Common myeloid progenitor, CD34-positive (primary cell): ENCODE measurements around the gene KIAA1958.
A peak's percentile ranks its signal among the peaks of the same experiment; 100 is the strongest.

Experiments
- CTCF ChIA-PET: fragments of 350-600 bp; sonication (Branson Sonifier 250); formaldehyde crosslinking; loops from one replicate; lab custom pipeline; 2021; ENCODE audit warnings: antibody characterized with exemption; lab: Charles Lee
- POLR2A ChIA-PET: fragments of 350-600 bp; sonication (Branson Sonifier 250); formaldehyde crosslinking; loops from one replicate; lab custom pipeline; 2021; ENCODE audit warnings: antibody characterized with exemption; lab: Charles Lee
- DNase-seq, 3 donors: peaks; one replicate each; pipeline versions ENCODE4 v3.0.0 to v3.0.0-alpha.2; 2013
- H3K27ac ChIP-seq, 2 experiments: 1 replicate in 1 of 2; 2 replicates in 1 of 2; pipeline ENCODE4 v1.7.0; 2013; ENCODE audit warnings: inconsistent platforms in 2 of 2, low read length in 2 of 2, mild to moderate bottlenecking in 2 of 2, low read depth in 1 of 2, moderate library complexity in 1 of 2; ENCODE audit not compliant: severe bottlenecking in 2 of 2, insufficient read depth in 1 of 2, poor library complexity in 1 of 2
- H3K27me3 ChIP-seq, 5 experiments: replicated peaks in 2 of 5; 1 replicate in 3 of 5; 2 replicates in 2 of 5; pipeline versions ENCODE4 v1.6.1 to v1.7.0; 2013; ENCODE audit warnings: low read length in 4 of 5, mild to moderate bottlenecking in 2 of 5, moderate library complexity in 2 of 5, inconsistent platforms in 1 of 5; ENCODE audit not compliant: insufficient read depth in 5 of 5, control insufficient read depth in 4 of 5
- H3K36me3 ChIP-seq, 4 experiments: 1 replicate in 2 of 4; 2 replicates in 2 of 4; pipeline versions ENCODE4 v1.6.1 to v1.7.0; 2013; ENCODE audit warnings: low read length in 3 of 4, control low read depth in 1 of 4, mild to moderate bottlenecking in 1 of 4; ENCODE audit not compliant: control insufficient read depth in 4 of 4, insufficient read depth in 4 of 4
- H3K4me1 ChIP-seq, 4 experiments: 1 replicate in 3 of 4; 2 replicates in 1 of 4; pipeline versions ENCODE4 v1.6.1 to v1.7.1; 2013; ENCODE audit warnings: low read length in 3 of 4, mild to moderate bottlenecking in 3 of 4, control low read depth in 1 of 4, inconsistent platforms in 1 of 4, moderate library complexity in 1 of 4; ENCODE audit not compliant: control insufficient read depth in 4 of 4, insufficient read depth in 4 of 4; ENCODE audit errors: control extremely low read depth in 1 of 4
- H3K4me3 ChIP-seq, 7 experiments: 1 replicate in 4 of 7; 2 replicates in 3 of 7; pipeline versions ENCODE4 v1.5.1 to v1.7.0; 2013; ENCODE audit warnings: mild to moderate bottlenecking in 7 of 7, low read length in 6 of 7, moderate library complexity in 6 of 7, inconsistent platforms in 2 of 7, low read depth in 2 of 7, control low read depth in 1 of 7; ENCODE audit not compliant: insufficient read depth in 4 of 7, control insufficient read depth in 1 of 7; ENCODE audit errors: extremely low read depth in 1 of 7
- H3K9me3 ChIP-seq, 5 experiments: 1 replicate in 4 of 5; 2 replicates in 1 of 5; pipeline versions ENCODE4 v1.6.1 to v1.7.1; 2013; ENCODE audit warnings: low read length in 4 of 5, mild to moderate bottlenecking in 2 of 5, inconsistent platforms in 1 of 5, low read depth in 1 of 5, moderate library complexity in 1 of 5; ENCODE audit not compliant: control insufficient read depth in 4 of 5, insufficient read depth in 2 of 5; ENCODE audit errors: control extremely low read depth in 1 of 5
- WGBS: methylation state at CpG from one replicate; pipeline ENCODE4 v1.1.5; 2013; ENCODE audit not compliant: insufficient coverage; 5-methylcytosine and 5-hydroxymethylcytosine counted together

The KIAA1958 gene

GRCh38 chr9:112705768-112706427, 219.3 kb downstream of the KIAA1958 start:
- Histone ChIP-seq H3K4me1 (no peaks in the 10 kb centered on the region), H3K36me3 (peaks cover 3 to 12% (median 6%) of the 10 kb centered on the region in 4 experiments), H3K27me3 (no peaks in the 10 kb centered on the region), H3K4me3 (no peak overlapping the region), H3K27ac (no peak overlapping the region), H3K9me3 (no peaks in the 10 kb centered on the region)
- ChIA-PET CTCF (interaction anchor here (0.6 to 1.0 kb wide), 2 partner anchors 12 to 1126 kb away, joined by 3 read pairs; partner anchors contain the start of gene INIP), POLR2A (interaction anchor here (0.6 kb wide), 1 partner anchor 32 kb away, joined by 3 read pairs; no protein-coding TSS in a partner anchor)
- DNase-seq, result peak in 2 of 3 donors; percentile 17 to 35
- 95% methylated on average over 6 of the region's 6 CpGs for WGBS

- Histone ChIP-seq H3K36me3 (peaks cover 10 to 26% (median 20%) of the 10 kb centered on the region in 4 experiments), H3K27me3 (no peaks in the 10 kb centered on the region), H3K4me3 (no peak overlapping the region), H3K9me3 (peaks cover 0 to 8% (median 0%) of the 10 kb centered on the region in 5 experiments), H3K4me1 (peaks cover 0 to 1% (median 0%) of the 10 kb centered on the region in 4 experiments), H3K27ac (no peak overlapping the region)
- WGBS, result 88% methylated on average over 4 of the region's 7 CpGs
- DNase-seq, result peak in 2 of 3 donors; percentile 41 to 49
- CTCF ChIA-PET, result interaction anchor here (0.6 to 2.6 kb wide), 7 partner anchors 16 to 296 kb away, joined by 3 to 13 read pairs (median 3); partner anchors contain the start of gene KIAA1958
- POLR2A ChIA-PET, result no interaction called here
Observed at GRCh38 chr9:112711050-112711689, 224.5 kb downstream of the KIAA1958 start.

GRCh38 chr9:112712678-112713077, 226.1 kb downstream of the KIAA1958 start:
- POLR2A ChIA-PET, result no interaction called here
- Histone ChIP-seq H3K36me3 (peaks cover 10 to 26% (median 20%) of the 10 kb centered on the region in 4 experiments), H3K4me1 (peaks cover 6 to 10% (median 7%) of the 10 kb centered on the region in 4 experiments), H3K27me3 (no peaks in the 10 kb centered on the region), H3K4me3 (no peak overlapping the region), H3K9me3 (peaks cover 0 to 8% (median 0%) of the 10 kb centered on the region in 5 experiments), H3K27ac (no peak overlapping the region)
- WGBS, result 100% methylated on average over 3 of the region's 3 CpGs
- DNase-seq, result no peak
- CTCF ChIA-PET, result interaction anchor here (2.2 to 2.6 kb wide), 2 partner anchors 227 to 269 kb away, joined by 6 to 13 read pairs; partner anchors contain the start of gene KIAA1958

- 0% methylated on average over 47 of the region's 51 CpGs for WGBS
- DNase-seq, result peak; percentile 98 to 99 (median 99)
- Histone ChIP-seq H3K27me3 (no peaks in the 10 kb centered on the region), H3K4me1 (peaks cover 6 to 14% (median 8%) of the 10 kb centered on the region in 4 experiments), H3K9me3 (no peaks in the 10 kb centered on the region), H3K36me3 (peaks cover 3 to 8% (median 5%) of the 10 kb centered on the region in 4 experiments), H3K4me3 (peak within 1 kb of the TSS; percentile 72 to 94 (median 88)), H3K27ac (peak within 1 kb of the TSS; percentile 80 to 94)
- ChIA-PET POLR2A (interaction anchor here (0.6 to 1.2 kb wide), 3 partner anchors 11 to 633 kb away, joined by 3 to 4 read pairs (median 3); partner anchors contain the start of gene HSDL2), CTCF (interaction anchor here (0.6 to 2.3 kb wide), 9 partner anchors 12 to 620 kb away, joined by 3 to 15 read pairs (median 5); partner anchors contain the start of gene SNX30)
Observed at GRCh38 chr9:112717661-112718331, 231.2 kb downstream of the KIAA1958 start, which contains the start of gene INIP. Gene INIP (minus strand): TSS chr9:112718117. CDS start chr9:112716485, 1,632 bp downstream.
